Body of pancreas (tissue), 4 donors: Measurements from ENCODE around the gene POLRMT. TPM values are rescaled to one million over a fixed set of nuclear protein-coding genes. Genes with fewer than 3 reads are reported as not detected.

Experiments used
- ATAC-seq: fragments of 150-250 bp; one replicate; pipeline ENCODE4 v1.9.1; 2016
- DNase-seq, 4 donors: peaks; one replicate each; pipeline ENCODE4 v3.0.0-alpha.2; 2019
- H3K27ac ChIP-seq, 4 donors: fragments of 200-600 bp; sonication (generic); 1 replicate in 3 of 4; 2 replicates in 1 of 4; pipeline versions ENCODE4 v1.5.1 to v1.6.1; 2016 to 2019; ENCODE audit warnings: mild to moderate bottlenecking in 1 of 4, mixed read lengths in 1 of 4, moderate library complexity in 1 of 4
- H3K27me3 ChIP-seq, 2 donors: fragments of 200-600 bp; sonication (generic); one replicate each; pipeline ENCODE4 v1.6.0; 2016; ENCODE audit warnings: mild to moderate bottlenecking in 1 of 2
- H3K36me3 ChIP-seq, 2 donors: fragments of 200-600 bp; sonication (generic); replicated peaks in 1 of 2; 2 replicates each; pipeline ENCODE4 v1.5.1; 2016; ENCODE audit warnings: low read depth in 2 of 2; ENCODE audit not compliant: insufficient read depth in 1 of 2
- H3K4me1 ChIP-seq: fragments of 200-600 bp; sonication (generic); one replicate; pipeline ENCODE4 v1.6.0; 2016
- H3K4me3 ChIP-seq, 2 donors: fragments of 200-600 bp; sonication (generic); 1 replicate in 1 of 2; 2 replicates in 1 of 2; pipeline ENCODE4 v1.5.1; 2016 to 2019
- H3K9me3 ChIP-seq, 3 donors: fragments of 200-600 bp; sonication (generic); 1 replicate in 2 of 3; 2 replicates in 1 of 3; pipeline ENCODE4 v1.5.1; 2016
- POLR2A ChIP-seq, 3 donors: fragments of 450-650 bp; IDR thresholded peaks; one replicate each; pipeline ENCODE4 v1.6.1; 2016; ENCODE audit warnings: antibody characterized with exemption in 3 of 3, mild to moderate bottlenecking in 2 of 3
- WGBS, 2 donors: methylation state at CpG; one replicate each; pipeline ENCODE4 v1.1.5; 2017; 5-methylcytosine and 5-hydroxymethylcytosine counted together
- intact Hi-C: fragments of 100-400 bp; cut with DNase I; formaldehyde crosslinking; loops from one replicate; pipeline ENCODE4 v1.15.1; 2023
- total RNA-seq, 2 donors: library from RNA; depleted of rRNA; stranded (reverse); fragments of >200 nt; gene quantifications; one replicate each; pipeline ENCODE4 v1.1.0, GENCODE V29; 2016
- TF ChIP-seq, protein P1 (sequence below), 7 experiments: fragments of 450-650 bp in 4 of 7; fragments of 200-600 bp in 3 of 7; sonication (generic) in 3 of 7; IDR thresholded peaks; one replicate each; pipeline ENCODE4 v1.5.1; 2016 to 2019; ENCODE audit warnings: antibody characterized with exemption in 7 of 7

The POLRMT gene
- total RNA-seq = 10 to 100 TPM; 25.4 to 46.1 TPM

DNA sequence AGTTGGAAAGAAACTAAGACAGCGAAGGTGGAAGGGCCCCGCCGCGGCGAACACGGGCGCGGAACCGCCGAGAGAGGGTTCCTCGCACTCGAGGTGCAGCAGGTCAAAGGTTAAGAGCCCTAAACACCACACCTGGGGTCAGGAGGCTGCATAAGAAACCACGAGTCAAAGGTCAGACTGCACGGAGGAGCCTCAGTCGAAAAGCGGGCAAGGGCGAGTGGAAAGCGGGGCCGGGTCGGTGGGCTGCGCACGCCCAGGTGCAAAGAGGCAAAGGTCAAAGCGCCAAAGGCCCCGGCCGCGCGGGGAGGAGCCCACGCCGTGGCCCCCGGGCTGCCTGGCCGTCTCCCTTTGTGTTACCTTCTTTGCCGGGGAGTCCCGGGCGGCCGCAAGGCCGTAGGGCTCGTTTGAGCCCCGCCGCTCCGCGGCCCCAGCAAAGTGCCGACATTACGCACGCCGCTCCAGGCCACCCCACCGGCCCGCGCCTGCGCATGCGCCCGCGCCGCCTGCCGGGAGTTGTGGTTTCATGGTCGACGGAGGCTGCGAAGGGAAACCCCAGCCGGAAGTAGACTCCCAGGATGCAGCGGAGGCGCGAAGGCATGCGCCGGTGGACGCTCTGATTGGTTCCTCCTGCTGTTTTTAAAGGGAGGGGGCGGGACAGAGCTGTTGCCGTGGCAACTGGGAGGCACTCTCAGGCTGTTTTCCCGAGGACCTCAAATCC, at the start of gene POLRMT:
Gene POLRMT (minus strand): TSS at position 470 of the 718 bp plus-strand sequence. CDS start 25 bp downstream, at position 445.
- peak; percentile 100 for ATAC-seq
- Histone ChIP-seq H3K27me3 (no peaks in the 10 kb centered on the region), H3K36me3 (no peaks in the 10 kb centered on the region), H3K27ac (peak within 1 kb of the TSS in 3 of 4 donors; percentile 38 to 66 (median 60)), H3K4me1 (peaks cover 27% of the 10 kb centered on the region), H3K9me3 (no peaks in the 10 kb centered on the region), H3K4me3 (peak within 1 kb of the TSS; percentile 53 to 87)
- intact Hi-C loops = no loop called here
- TF ChIP-seq, protein P1, sequence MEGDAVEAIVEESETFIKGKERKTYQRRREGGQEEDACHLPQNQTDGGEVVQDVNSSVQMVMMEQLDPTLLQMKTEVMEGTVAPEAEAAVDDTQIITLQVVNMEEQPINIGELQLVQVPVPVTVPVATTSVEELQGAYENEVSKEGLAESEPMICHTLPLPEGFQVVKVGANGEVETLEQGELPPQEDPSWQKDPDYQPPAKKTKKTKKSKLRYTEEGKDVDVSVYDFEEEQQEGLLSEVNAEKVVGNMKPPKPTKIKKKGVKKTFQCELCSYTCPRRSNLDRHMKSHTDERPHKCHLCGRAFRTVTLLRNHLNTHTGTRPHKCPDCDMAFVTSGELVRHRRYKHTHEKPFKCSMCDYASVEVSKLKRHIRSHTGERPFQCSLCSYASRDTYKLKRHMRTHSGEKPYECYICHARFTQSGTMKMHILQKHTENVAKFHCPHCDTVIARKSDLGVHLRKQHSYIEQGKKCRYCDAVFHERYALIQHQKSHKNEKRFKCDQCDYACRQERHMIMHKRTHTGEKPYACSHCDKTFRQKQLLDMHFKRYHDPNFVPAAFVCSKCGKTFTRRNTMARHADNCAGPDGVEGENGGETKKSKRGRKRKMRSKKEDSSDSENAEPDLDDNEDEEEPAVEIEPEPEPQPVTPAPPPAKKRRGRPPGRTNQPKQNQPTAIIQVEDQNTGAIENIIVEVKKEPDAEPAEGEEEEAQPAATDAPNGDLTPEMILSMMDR (IDR thresholded peaks at IDR 0.05) = peak in 5 of 7 experiments; percentile 9 to 53 (median 32)
- TF ChIP-seq POLR2A (IDR thresholded peaks at IDR 0.05) = peak in 2 of 3 donors; percentile 29 to 46
- peak; percentile 98 to 99 (median 99) for DNase-seq
- WGBS, 2 donors = 0% methylated on average over 16 to 64 of the region's 67 CpGs

DNA sequence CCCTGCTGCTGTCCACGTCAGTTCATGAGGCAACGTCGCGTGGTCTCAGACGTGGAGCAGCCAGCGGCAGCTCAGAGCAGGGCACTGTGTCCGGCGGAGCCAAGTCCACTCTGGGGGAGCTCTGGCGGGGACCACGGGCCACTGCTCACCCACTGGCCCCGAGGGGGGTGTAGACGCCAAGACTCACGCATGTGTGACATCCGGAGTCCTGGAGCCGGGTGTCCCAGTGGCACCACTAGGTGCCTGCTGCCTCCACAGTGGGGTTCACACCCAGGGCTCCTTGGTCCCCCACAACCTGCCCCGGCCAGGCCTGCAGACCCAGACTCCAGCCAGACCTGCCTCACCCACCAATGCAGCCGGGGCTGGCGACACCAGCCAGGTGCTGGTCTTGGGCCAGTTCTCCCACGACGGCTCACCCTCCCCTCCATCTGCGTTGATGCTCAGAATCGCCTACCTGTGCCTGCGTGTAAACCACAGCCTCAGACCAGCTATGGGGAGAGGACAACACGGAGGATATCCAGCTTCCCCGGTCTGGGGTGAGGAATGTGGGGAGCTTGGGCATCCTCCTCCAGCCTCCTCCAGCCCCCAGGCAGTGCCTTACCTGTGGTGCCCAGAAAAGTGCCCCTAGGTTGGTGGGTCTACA, 49.5 kb upstream of the POLRMT start:
- intact Hi-C loops = no loop called here
- Histone ChIP-seq H3K9me3 (no peaks in the 10 kb centered on the region), H3K36me3 (no peaks in the 10 kb centered on the region), H3K27ac (no peak overlapping the region), H3K4me1 (peaks cover 20% of the 10 kb centered on the region), H3K4me3 (no peak overlapping the region), H3K27me3 (no peaks in the 10 kb centered on the region)
- 61 to 88% methylated on average over 5 to 11 of the region's 25 CpGs for WGBS, 2 donors
- DNase-seq (no peak), ATAC-seq (no peak)
- no peak for TF ChIP-seq POLR2A (IDR thresholded peaks at IDR 0.05)

DNA sequence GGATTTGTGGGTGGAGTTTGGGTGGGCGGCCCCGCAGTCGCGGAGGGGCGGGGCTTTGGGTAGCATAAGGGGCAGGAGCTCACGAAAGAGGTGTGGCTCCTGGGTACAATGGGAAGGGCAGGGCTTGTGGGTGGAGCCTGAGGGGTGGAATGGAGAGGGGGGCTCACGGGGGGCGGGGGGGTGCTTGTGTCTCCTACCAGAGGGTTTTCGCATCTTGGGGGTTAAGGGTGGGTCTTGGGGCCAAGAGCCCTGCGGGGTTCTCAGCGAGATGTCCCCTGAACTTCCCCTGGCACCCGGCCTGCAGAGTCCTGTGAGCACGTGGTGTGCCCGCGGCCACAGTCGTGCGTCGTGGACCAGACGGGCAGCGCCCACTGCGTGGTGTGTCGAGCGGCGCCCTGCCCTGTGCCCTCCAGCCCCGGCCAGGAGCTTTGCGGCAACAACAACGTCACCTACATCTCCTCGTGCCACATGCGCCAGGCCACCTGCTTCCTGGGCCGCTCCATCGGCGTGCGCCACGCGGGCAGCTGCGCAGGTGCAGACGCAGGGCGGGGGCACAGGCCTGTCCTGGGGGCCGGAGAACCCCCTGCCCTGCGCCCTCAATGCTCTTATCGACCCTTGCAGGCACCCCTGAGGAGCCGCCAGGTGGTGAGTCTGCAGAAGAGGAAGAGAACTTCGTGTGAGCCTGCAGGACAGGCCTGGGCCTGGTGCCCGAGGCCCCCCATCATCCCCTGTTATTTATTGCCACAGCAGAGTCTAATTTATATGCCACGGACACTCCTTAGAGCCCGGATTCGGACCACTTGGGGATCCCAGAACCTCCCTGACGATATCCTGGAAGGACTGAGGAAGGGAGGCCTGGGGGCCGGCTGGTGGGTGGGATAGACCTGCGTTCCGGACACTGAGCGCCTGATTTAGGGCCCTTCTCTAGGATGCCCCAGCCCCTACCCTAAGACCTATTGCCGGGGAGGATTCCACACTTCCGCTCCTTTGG, 48.0 kb upstream of the POLRMT start:
- ATAC-seq = no peak
- TF ChIP-seq POLR2A (IDR thresholded peaks at IDR 0.05) = no peak
- TF ChIP-seq, protein P1 (IDR thresholded peaks at IDR 0.05) = no peak
- Histone ChIP-seq H3K4me3 (no peak overlapping the region), H3K27me3 (no peaks in the 10 kb centered on the region), H3K4me1 (peaks cover 35% of the 10 kb centered on the region), H3K9me3 (no peaks in the 10 kb centered on the region), H3K36me3 (no peaks in the 10 kb centered on the region), H3K27ac (peak overlapping the region; percentile 66 to 93 (median 82))
- WGBS, 2 donors = 64 to 68% methylated on average over 18 to 53 of the region's 54 CpGs
- intact Hi-C loops = no loop called here
- peak; percentile 88 to 92 (median 90) for DNase-seq

DNA sequence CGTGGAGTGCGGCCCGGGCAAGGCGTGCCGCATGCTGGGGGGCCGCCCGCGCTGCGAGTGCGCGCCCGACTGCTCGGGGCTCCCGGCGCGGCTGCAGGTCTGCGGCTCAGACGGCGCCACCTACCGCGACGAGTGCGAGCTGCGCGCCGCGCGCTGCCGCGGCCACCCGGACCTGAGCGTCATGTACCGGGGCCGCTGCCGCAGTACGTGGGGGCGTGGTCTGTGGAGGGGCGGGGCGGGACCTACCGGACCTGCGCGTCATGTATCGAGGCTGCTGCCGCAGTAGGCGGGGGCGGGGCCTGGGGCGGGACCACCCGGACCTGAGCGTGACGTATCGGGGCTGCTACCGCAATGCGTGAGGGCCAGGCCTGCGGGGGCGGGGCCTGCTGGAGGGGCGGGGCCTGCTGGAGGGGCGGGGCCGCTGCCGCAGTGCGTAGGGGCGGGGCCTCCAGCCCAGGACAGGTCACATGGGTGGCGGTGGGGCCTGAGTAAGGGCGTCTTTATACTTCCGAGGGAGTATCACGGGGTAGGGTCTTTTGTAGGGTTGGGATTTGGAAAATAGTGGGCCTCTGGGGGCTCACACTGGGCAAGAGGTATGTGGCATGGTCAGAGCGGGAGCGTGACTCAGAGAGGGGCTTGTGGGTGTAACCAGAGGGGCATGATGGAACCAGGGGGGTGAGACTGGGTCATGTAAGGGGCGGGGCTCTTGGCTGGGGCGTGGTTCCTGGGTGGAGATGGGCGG, 47.1 kb upstream of the POLRMT start:
- peak; percentile 57 to 93 (median 72) for TF ChIP-seq POLR2A (IDR thresholded peaks at IDR 0.05)
- TF ChIP-seq, protein P1 (IDR thresholded peaks at IDR 0.05) = peak; percentile 19 to 74 (median 45)
- DNase-seq (peak; percentile 100), ATAC-seq (peak; percentile 87)
- Histone ChIP-seq H3K4me3 (peak overlapping the region; percentile 52 to 55), H3K4me1 (peaks cover 36% of the 10 kb centered on the region), H3K27ac (peak overlapping the region; percentile 83 to 93 (median 90)), H3K27me3 (no peaks in the 10 kb centered on the region), H3K36me3 (no peaks in the 10 kb centered on the region), H3K9me3 (no peaks in the 10 kb centered on the region)
- 1% methylated on average over 12 to 53 of the region's 70 CpGs for WGBS, 2 donors
- intact Hi-C loops = no loop called here
